ENCODE data around the gene BCL2L1.

DNA sequence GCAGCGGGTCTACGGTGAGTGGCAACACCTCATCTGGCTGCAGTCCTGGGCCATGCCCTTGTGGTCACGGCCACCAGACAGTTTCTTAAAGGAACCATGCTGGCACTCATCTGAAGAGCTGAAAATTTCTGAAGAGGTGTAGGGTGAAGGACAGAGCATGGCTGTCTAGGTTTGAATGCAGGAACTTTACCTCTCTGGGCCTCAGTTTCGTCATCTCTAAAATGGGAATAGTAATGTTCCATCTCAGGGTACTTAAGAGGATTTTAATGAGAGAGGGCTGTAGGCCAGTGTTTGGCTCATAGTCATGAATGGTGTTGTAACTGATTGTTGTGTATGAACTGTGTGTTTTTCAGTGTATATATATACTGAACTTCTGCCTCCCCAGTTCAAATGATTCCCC lies 79.1 kb downstream of the BCL2L1 start:
- TF ChIP-seq, protein P1, sequence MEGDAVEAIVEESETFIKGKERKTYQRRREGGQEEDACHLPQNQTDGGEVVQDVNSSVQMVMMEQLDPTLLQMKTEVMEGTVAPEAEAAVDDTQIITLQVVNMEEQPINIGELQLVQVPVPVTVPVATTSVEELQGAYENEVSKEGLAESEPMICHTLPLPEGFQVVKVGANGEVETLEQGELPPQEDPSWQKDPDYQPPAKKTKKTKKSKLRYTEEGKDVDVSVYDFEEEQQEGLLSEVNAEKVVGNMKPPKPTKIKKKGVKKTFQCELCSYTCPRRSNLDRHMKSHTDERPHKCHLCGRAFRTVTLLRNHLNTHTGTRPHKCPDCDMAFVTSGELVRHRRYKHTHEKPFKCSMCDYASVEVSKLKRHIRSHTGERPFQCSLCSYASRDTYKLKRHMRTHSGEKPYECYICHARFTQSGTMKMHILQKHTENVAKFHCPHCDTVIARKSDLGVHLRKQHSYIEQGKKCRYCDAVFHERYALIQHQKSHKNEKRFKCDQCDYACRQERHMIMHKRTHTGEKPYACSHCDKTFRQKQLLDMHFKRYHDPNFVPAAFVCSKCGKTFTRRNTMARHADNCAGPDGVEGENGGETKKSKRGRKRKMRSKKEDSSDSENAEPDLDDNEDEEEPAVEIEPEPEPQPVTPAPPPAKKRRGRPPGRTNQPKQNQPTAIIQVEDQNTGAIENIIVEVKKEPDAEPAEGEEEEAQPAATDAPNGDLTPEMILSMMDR (IDR thresholded peaks at IDR 0.05): no peak
- TF ChIP-seq ZFX (IDR thresholded peaks at IDR 0.05; ENCODE audit: borderline replicate concordance): no peak

Data from 22Rv1 (cell line).